CD1c-positive myeloid dendritic cell (primary cell): ENCODE measurements around the gene HMHB1.

Experiments
- DNase-seq: peaks from one replicate; pipeline ENCODE4 v3.0.0-alpha.2; 2016; ENCODE audit errors: extremely low spot score

Gene HMHB1

GRCh38 chr5:143812085-143812705, at the start of gene HMHB1:
Gene HMHB1 (plus strand): TSS chr5:143812161.
- no peak for DNase-seq

- no peak for DNase-seq
Measured at GRCh38 chr5:143762636-143763220, 49.2 kb upstream of the HMHB1 start.

GRCh38 chr5:143767162-143767561, 44.8 kb upstream of the HMHB1 start:
- no peak for DNase-seq

- DNase-seq: no peak
Measured at GRCh38 chr5:143769026-143769786, 42.8 kb upstream of the HMHB1 start.

- no peak for DNase-seq
Measured at GRCh38 chr5:143770450-143770849, 41.5 kb upstream of the HMHB1 start.

GRCh38 chr5:143771189-143771588, 40.8 kb upstream of the HMHB1 start:
- DNase-seq: no peak

GRCh38 chr5:143771602-143772001, 40.4 kb upstream of the HMHB1 start:
- DNase-seq: no peak

GRCh38 chr5:143772621-143773020, 39.3 kb upstream of the HMHB1 start:
- DNase-seq: no peak

- peak; percentile 49 for DNase-seq
Measured at GRCh38 chr5:143775258-143775657, 36.7 kb upstream of the HMHB1 start.

GRCh38 chr5:143776951-143777350, 35.0 kb upstream of the HMHB1 start:
- DNase-seq: no peak

- no peak for DNase-seq
Measured at GRCh38 chr5:143779506-143779905, 32.5 kb upstream of the HMHB1 start.

- DNase-seq: no peak
Measured at GRCh38 chr5:143781993-143782520, 29.9 kb upstream of the HMHB1 start.

- DNase-seq: no peak
Measured at GRCh38 chr5:143782588-143783386, 29.2 kb upstream of the HMHB1 start.

GRCh38 chr5:143788401-143788800, 23.6 kb upstream of the HMHB1 start:
- no peak for DNase-seq

- no peak for DNase-seq
Measured at GRCh38 chr5:143790457-143791112, 21.4 kb upstream of the HMHB1 start.

GRCh38 chr5:143791848-143792731, 19.9 kb upstream of the HMHB1 start:
- DNase-seq: peak; percentile 16

GRCh38 chr5:143793249-143793648, 18.7 kb upstream of the HMHB1 start:
- DNase-seq: no peak

- no peak for DNase-seq
Measured at GRCh38 chr5:143796125-143796524, 15.8 kb upstream of the HMHB1 start.

GRCh38 chr5:143796753-143797152, 15.2 kb upstream of the HMHB1 start:
- peak; percentile 81 for DNase-seq

- DNase-seq: no peak
Measured at GRCh38 chr5:143800715-143801114, 11.2 kb upstream of the HMHB1 start.
